ENCODE results near the gene GUCY2F.

The GUCY2F gene

DNA sequence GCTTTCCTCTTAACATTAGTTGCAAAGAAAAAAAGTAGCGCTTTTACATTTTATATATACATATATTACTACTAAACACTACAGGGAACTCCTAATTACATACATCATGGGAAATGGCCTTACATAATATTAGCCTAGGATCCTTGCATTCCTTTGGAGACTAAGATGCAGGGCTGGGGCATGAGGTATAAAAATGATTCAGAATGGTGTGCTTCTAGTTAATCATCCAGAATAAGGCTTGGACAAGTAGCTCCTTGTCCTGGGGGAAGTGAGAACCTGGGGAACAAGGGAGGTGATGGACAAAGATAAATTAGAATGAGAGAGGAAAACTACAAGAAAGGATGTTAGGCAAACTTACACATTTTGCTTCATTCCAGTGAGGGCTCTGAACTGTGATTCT, 3.0 kb upstream of the GUCY2F start:
- Histone ChIP-seq H3F3A (ENCODE audit: insufficient read depth, low read length) (no peaks in the 10 kb centered on the region), H3K9me3 (ENCODE audit: low read length) (no peaks in the 10 kb centered on the region), H3K4me1 (ENCODE audit: insufficient read depth, low read length, severe bottlenecking) (peaks cover 7% of the 10 kb centered on the region), H3K36me3 (ENCODE audit: insufficient read depth, low read length) (no peaks in the 10 kb centered on the region), H3K4me2 (ENCODE audit: low read length) (no peak overlapping the region), H3K27ac (ENCODE audit: low read depth, low read length, poor library complexity, severe bottlenecking) (no peak overlapping the region), H3K9ac (ENCODE audit: low read length) (no peak overlapping the region), H3K27me3 (ENCODE audit: insufficient read depth, low read length) (no peaks in the 10 kb centered on the region), H4K20me1 (ENCODE audit: insufficient read depth, low read length) (no peaks in the 10 kb centered on the region), H3K4me3 (ENCODE audit: low read depth, low read length, poor library complexity, severe bottlenecking) (no peak overlapping the region), H3K9me2 (ENCODE audit: low read depth, low read length) (no peaks in the 10 kb centered on the region), H2AFZ (ENCODE audit: low read length) (no peak overlapping the region), H3K79me2 (ENCODE audit: insufficient read depth, low read length) (no peaks in the 10 kb centered on the region)
- no peak for TF ChIP-seq EZH2 (IDR thresholded peaks at IDR 0.05; ENCODE audit: borderline replicate concordance, low read length)
- TF ChIP-seq, protein P1, sequence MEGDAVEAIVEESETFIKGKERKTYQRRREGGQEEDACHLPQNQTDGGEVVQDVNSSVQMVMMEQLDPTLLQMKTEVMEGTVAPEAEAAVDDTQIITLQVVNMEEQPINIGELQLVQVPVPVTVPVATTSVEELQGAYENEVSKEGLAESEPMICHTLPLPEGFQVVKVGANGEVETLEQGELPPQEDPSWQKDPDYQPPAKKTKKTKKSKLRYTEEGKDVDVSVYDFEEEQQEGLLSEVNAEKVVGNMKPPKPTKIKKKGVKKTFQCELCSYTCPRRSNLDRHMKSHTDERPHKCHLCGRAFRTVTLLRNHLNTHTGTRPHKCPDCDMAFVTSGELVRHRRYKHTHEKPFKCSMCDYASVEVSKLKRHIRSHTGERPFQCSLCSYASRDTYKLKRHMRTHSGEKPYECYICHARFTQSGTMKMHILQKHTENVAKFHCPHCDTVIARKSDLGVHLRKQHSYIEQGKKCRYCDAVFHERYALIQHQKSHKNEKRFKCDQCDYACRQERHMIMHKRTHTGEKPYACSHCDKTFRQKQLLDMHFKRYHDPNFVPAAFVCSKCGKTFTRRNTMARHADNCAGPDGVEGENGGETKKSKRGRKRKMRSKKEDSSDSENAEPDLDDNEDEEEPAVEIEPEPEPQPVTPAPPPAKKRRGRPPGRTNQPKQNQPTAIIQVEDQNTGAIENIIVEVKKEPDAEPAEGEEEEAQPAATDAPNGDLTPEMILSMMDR (IDR thresholded peaks at IDR 0.05; ENCODE audit: low read length): no peak

DNA sequence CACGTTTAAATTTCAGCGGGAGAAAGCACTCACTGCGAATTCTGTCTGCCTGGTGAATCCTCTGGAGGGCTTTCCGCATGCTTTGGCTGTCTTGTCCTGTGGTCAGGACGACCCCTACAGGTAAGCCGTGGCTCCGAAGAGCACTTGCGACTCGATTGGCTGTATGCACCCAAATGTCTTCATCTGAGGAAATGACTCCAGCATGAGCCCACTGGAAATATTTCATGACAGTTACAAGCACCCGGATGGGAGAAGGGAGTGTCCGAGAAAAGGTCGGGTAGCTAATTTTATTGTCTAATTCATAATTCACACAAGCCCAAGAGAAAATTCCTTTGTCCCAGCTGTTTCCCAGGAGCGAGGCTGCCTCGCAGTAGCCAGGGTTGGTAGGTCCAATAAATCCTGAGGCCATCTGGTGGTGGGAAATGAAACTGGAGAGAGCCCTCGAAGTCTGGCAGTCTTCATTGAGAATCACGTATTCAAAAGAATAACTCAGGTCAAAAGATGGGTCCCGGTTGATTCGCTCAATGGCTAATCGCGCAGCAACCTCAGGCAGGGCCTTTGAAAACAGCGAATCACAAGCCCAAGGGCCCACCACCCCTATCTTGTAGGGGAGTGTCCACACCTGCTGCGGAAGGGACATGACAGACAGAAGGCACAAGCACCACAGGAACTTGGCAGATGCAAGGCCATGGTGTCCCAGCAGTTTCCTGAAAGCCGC, 6.6 kb downstream of the GUCY2F start:
- no peak overlapping the region for H2AFZ ChIP-seq (ENCODE audit: low read length)
- H3F3A ChIP-seq (ENCODE audit: insufficient read depth, low read length): no peaks in the 10 kb centered on the region
- no peaks in the 10 kb centered on the region for H4K20me1 ChIP-seq (ENCODE audit: insufficient read depth, low read length)
- H3K4me3 ChIP-seq (ENCODE audit: low read depth, low read length, poor library complexity, severe bottlenecking): no peak overlapping the region
- TF ChIP-seq, protein P1 (IDR thresholded peaks at IDR 0.05; ENCODE audit: low read length): no peak
- no peak for TF ChIP-seq EZH2 (IDR thresholded peaks at IDR 0.05; ENCODE audit: borderline replicate concordance, low read length)
- no peak overlapping the region for H3K4me2 ChIP-seq (ENCODE audit: low read length)
- no peaks in the 10 kb centered on the region for H3K9me2 ChIP-seq (ENCODE audit: low read depth, low read length)
- no peaks in the 10 kb centered on the region for H3K4me1 ChIP-seq (ENCODE audit: insufficient read depth, low read length, severe bottlenecking)
- H3K27ac ChIP-seq (ENCODE audit: low read depth, low read length, poor library complexity, severe bottlenecking): no peak overlapping the region
- no peaks in the 10 kb centered on the region for H3K79me2 ChIP-seq (ENCODE audit: insufficient read depth, low read length)
- no peaks in the 10 kb centered on the region for H3K36me3 ChIP-seq (ENCODE audit: insufficient read depth, low read length)
- H3K27me3 ChIP-seq (ENCODE audit: insufficient read depth, low read length): no peaks in the 10 kb centered on the region
- no peaks in the 10 kb centered on the region for H3K9me3 ChIP-seq (ENCODE audit: low read length)
- H3K9ac ChIP-seq (ENCODE audit: low read length): no peak overlapping the region

GRCh38 chrX:109472939-109473735, 8.7 kb downstream of the GUCY2F start:
- H3K4me3 ChIP-seq (ENCODE audit: low read depth, low read length, poor library complexity, severe bottlenecking): no peak overlapping the region
- H3K9me2 ChIP-seq (ENCODE audit: low read depth, low read length): no peaks in the 10 kb centered on the region
- H3K27me3 ChIP-seq (ENCODE audit: insufficient read depth, low read length): no peaks in the 10 kb centered on the region
- no peaks in the 10 kb centered on the region for H3K4me1 ChIP-seq (ENCODE audit: insufficient read depth, low read length, severe bottlenecking)
- no peaks in the 10 kb centered on the region for H3F3A ChIP-seq (ENCODE audit: insufficient read depth, low read length)
- no peaks in the 10 kb centered on the region for H3K9me3 ChIP-seq (ENCODE audit: low read length)
- no peaks in the 10 kb centered on the region for H3K36me3 ChIP-seq (ENCODE audit: insufficient read depth, low read length)
- H3K79me2 ChIP-seq (ENCODE audit: insufficient read depth, low read length): no peaks in the 10 kb centered on the region
- H2AFZ ChIP-seq (ENCODE audit: low read length): no peak overlapping the region
- H3K27ac ChIP-seq (ENCODE audit: low read depth, low read length, poor library complexity, severe bottlenecking): no peak overlapping the region
- H3K4me2 ChIP-seq (ENCODE audit: low read length): no peak overlapping the region
- no peak for TF ChIP-seq EZH2 (IDR thresholded peaks at IDR 0.05; ENCODE audit: borderline replicate concordance, low read length)
- TF ChIP-seq, protein P1 (IDR thresholded peaks at IDR 0.05; ENCODE audit: low read length): peak; percentile 39; the same call in 1 of the 2 replicates
- no peaks in the 10 kb centered on the region for H4K20me1 ChIP-seq (ENCODE audit: insufficient read depth, low read length)
- no peak overlapping the region for H3K9ac ChIP-seq (ENCODE audit: low read length)

All from OCI-LY1 (cell line).